ENCODE results near the gene SORBS1.
A peak's percentile ranks its signal among the peaks of the same experiment; 100 is the strongest.

SORBS1 gene

DNA sequence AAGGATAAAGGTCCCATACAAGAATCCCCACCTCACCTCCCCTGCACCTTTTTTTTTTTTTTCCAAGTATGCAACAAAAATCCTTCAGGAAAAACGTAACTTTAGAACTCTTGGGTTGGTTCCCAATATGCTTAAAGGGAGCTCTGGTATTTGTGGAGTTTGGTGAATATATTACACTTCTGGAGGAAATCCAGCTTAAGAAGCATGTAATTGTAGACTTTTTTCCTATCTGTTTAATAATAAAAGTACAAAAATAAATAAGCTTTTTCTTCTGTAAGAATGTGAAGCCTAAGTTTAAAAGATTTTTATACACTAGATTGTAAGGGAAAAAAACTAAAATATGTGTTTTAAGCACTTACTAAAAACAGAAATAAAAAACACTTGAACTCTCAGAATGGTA, 102.3 kb downstream of the SORBS1 start:
- H3K27ac ChIP-seq: no peak overlapping the region
- TF ChIP-seq CTCF (conservative IDR thresholded peaks at IDR 0.05): no peak

DNA sequence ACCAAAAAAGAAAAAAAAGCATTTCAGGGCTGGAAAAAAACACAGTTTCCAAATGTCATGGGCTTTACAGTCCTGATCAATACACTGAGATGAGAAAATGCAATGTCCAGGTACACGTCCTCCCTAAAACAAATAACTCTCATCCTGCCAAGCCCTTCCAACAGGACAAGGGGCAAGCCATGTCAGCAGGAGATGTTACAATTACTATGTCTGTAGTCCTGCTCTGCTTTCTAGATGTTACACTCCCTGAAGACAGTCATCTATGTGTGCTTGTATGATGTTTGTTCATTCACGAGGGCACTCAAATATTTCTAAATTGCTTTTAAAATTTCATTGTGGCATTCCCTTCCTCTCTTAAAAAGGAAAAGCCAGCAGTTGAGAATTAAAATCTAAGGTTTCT, 103.2 kb downstream of the SORBS1 start:
- no peak overlapping the region for H3K27ac ChIP-seq
- TF ChIP-seq CTCF (conservative IDR thresholded peaks at IDR 0.05): no peak

DNA sequence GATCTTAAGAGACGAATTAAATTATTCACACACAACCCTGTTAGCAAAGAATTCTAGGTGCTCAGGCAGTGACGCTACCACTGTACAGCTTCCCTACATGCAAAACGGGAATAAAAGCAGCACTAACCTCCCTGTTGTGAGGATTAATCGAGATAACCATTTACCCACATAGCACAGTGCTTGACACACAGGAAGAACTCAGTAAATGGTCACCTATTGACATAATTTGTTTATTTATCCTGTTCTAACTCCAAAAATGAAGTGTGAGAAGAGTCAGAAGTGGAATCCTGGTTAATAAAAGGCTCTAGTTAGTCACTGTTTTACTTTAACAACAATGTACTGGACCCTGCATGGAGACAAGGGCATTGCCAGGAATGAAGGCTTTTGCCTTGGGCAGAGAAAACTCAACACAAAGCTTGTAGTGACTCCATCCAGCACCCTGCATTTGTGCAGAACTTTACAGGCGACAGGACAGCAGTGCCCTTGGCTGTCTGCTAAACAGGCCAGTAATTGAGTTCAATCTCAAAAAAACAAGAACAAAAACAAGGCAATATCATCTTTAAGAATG, 103.8 kb downstream of the SORBS1 start:
- H3K27ac ChIP-seq: no peak overlapping the region
- no peak for TF ChIP-seq CTCF (conservative IDR thresholded peaks at IDR 0.05)

DNA sequence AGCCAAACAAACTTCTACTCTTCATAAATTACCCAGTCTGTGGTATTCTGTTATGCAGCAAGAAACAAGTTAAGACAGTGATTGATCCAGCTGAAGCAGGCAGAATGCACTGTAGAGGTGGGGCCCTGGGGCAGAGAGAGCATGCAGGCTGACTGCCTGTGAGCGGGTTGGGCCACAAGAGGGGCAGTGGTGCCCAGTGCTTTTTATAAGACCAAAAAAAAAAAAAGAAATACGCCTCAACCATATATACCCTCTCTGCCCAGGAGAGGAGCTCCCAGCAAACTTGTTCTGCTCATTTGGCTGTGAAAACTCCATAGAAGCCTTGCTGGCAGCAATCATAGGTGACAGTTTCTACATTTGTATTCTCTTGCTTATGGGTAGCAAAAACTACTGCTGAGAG, 104.7 kb downstream of the SORBS1 start:
- TF ChIP-seq CTCF (conservative IDR thresholded peaks at IDR 0.05): 0 out of 2 replicates have a peak, but pooled peaks have one; percentile 13
- H3K27ac ChIP-seq: no peak overlapping the region

DNA sequence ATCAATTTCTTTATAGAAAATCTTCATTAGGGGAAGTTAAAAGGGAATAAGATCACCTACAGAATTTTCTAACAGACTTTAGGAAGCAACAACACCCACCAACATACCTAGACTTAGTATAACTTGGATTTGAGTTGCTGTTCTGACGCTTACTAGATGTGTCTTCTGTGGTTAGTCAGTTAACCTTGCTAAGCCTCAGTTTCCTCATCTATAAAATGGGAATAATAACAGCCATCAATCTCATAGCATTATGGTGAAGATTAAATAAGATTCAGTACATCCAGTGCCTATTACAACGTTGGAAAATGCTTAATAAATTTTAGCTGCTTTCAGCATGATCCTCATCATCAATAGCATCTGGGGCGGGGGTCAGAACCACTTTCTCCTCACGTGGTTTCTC, 106.2 kb downstream of the SORBS1 start:
- no peak for TF ChIP-seq CTCF (conservative IDR thresholded peaks at IDR 0.05)
- no peak overlapping the region for H3K27ac ChIP-seq

- TF ChIP-seq CTCF (conservative IDR thresholded peaks at IDR 0.05): no peak
- H3K27ac ChIP-seq: no peak overlapping the region
These were observed 106.8 kb downstream of the SORBS1 start for GRCh38 chr10:95454356-95454755.

DNA sequence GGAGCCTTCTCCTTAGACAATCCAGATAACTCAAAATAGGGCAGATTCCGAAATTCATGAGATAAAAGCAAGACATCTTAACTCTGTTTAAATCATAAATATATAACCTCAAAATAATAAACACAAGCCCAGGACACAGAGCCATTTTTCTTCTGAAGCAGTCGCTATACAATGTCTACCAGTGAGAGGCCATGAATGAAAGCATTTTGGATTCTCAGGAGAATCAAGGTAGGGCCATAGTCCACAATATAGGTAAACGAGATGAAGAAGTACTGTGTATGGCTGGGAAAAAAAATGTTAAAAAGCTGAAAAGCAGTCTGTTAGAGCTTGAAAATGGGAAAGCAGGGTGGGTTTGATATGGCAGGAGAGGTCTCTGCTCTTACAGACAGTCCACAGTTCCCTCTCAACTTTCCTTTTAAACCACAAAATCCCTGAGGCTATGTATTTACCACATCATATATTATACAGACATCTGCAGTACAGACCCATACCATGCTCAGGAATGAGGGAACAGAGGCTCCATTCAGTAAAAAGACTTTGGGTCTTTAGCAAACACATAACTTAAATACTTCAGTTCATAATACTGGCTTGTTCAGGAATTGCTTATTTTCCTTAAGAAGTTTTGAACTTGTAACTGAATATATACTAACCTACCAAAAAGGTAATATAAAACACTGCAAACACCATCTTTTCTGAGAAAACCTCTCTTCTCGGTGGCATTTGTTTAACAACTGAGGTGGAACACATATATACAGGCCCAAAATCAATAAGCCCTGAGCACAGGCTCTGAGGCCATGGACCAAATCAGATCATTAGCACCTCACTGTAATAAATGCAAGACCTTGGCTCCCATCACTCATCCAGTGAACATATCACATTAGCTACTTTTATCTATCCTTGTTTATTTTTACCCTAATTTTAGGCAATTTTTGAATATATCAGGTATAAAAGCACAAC, 109.3 kb downstream of the SORBS1 start:
- no peak overlapping the region for H3K27ac ChIP-seq
- TF ChIP-seq CTCF (conservative IDR thresholded peaks at IDR 0.05): no peak
